HL-60 (cell line): ENCODE measurements around the gene MISP3.
"Not testable (repeated sequence)": the region's sequence is repeated elsewhere in the genome, so short reads cannot be mapped to it uniquely, and the experiment has no call there.

ENCODE experiments used
- DNase-seq, 2 experiments: peaks; one replicate each; pipeline ENCODE4 v3.0.0-alpha.2; 2010 to 2020; ENCODE audit warnings: low read depth in 1 of 2, low spot score in 1 of 2
- H3K27ac ChIP-seq: fragments of 250-450 bp; sonication (Bioruptor Pico); replicated peaks from 2 replicates; pipeline ENCODE4 v1.5.1; 2020; ENCODE audit warnings: mild to moderate bottlenecking, moderate library complexity
- H3K27me3 ChIP-seq: fragments of 250-450 bp; sonication (Bioruptor Pico); 2 replicates; pipeline ENCODE4 v1.5.1; 2021; ENCODE audit warnings: mild to moderate bottlenecking, moderate library complexity; ENCODE audit not compliant: insufficient read depth, poor library complexity, severe bottlenecking
- H3K4me3 ChIP-seq: replicated peaks from 2 replicates; pipeline ENCODE4 v1.5.1; 2011; ENCODE audit warnings: mild to moderate bottlenecking, control low read depth, low read length; ENCODE audit not compliant: insufficient read depth
- GABPA ChIP-seq: IDR thresholded peaks from 2 replicates; pipeline ENCODE4 v1.6.1; 2012; ENCODE audit warnings: low read depth
- POLR2AphosphoS5 ChIP-seq: IDR thresholded peaks from 2 replicates; pipeline ENCODE4 v1.6.1; 2012; ENCODE audit warnings: low read depth
- SPI1 ChIP-seq: IDR thresholded peaks from 2 replicates; pipeline ENCODE4 v1.6.1; 2012; ENCODE audit warnings: low read depth, mild to moderate bottlenecking, borderline replicate concordance
- long read RNA-seq: library from polyadenylated mRNA; unstranded; transcript quantifications from one replicate; pipeline ENCODE4 v2.0.0, GENCODE V29; 2020
- TF ChIP-seq, protein P1 (sequence below): IDR thresholded peaks from one replicate; pipeline ENCODE4 v1.5.1; 2011; ENCODE audit warnings: low read length, control low read depth, inconsistent platforms; ENCODE audit not compliant: insufficient read depth
- TF ChIP-seq, protein P2 (sequence below): IDR thresholded peaks from 2 replicates; pipeline ENCODE4 v1.6.1; 2012; ENCODE audit warnings: low read depth; ENCODE audit not compliant: insufficient replicate concordance

MISP3 gene
- long read RNA-seq, partial matches to known transcripts = 0 of 2 reads
- long read RNA-seq, other reads (novel, unspliced or antisense) = 0 of 2 reads

DNA sequence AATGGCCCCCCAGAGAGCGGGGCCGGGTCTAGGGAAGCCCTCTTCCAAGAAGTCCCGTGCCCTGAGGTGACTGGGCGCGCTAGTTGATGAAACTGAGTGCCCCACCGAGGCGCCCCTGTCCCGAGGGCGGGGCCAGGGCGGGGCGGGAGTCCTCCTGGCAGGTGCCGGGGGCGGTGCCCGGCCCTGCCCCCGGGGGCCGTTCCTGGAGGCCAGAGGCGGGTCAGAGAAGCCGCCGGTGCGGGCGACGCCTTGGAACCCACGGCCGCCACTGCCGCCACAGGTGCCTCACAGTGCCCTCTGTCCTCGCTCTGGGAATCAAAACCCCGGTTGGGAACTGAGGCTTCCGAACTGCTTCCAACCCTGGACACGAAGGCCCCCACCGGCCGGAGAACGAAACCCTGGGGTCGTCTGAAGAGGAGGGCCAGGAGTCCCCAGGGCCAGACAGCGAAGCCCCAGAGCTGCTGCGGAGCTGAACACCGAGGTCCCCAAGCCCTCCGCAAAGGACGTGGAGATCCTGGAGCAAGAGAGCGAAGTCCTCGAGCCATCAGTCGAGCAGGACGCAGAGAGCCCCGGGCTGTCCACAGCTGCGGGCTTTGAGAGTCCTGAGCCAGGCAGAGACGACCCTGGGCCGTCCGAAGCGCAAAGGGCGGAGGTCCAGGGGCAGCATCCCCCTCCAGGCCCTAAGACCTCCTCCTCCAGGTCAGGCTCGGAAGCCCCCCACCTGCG lies at the start of gene MISP3:
TSS of gene MISP3 (plus strand) at position 252 of the 726 bp plus-strand sequence. CDS start 524 bp downstream, outside the sequence.
- no peak for DNase-seq
- H3K4me3 ChIP-seq = peak within 1 kb of the TSS; percentile 43
- H3K27ac ChIP-seq = peak within 1 kb of the TSS; percentile 31

DNA sequence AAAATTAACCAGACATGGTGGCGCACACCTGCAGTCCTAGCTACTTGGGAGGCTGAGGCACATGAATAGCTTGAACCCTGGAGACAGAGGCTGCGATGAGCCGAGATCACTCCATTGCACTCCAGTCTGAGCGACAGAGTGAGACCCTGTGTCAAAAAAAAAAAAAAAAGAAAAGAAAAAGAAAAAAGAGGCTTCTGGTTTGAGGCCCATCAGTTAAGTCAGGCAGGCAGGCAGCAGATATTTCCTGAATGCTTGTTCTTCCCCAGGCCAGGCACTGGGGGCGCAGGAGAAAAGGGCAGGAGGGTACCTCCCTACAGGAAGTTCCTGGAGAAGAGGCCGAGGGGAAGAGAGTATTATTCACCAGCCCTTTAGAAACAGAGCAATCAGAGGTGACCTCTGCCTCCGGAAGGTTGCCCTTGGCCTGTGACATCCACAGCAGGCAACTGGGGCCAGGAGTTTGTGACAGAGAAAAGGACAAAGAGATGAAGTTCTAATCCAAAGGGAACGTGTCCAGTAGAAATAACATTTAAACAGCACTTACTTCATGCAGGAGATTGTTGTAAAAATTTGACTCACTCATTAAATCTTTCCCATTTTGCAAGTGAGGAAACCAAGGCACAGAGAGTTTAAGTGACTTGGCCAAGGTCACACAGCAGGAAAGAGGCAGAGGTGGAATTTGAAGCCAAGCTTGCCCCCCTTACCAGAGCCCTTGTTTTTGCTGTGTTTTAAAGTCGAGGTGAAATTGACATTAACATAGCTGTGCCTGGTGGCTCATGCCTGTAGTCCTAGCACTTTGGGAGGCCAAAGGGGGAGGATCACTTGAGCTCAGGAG lies 49.0 kb upstream of the MISP3 start:
- no peaks in the 10 kb centered on the region for H3K27me3 ChIP-seq
- peak overlapping the region; percentile 56 for H3K27ac ChIP-seq
- peak; percentile 71 to 83 for DNase-seq
- H3K4me3 ChIP-seq = no peak overlapping the region
- no peak for TF ChIP-seq SPI1
- TF ChIP-seq, protein P1, sequence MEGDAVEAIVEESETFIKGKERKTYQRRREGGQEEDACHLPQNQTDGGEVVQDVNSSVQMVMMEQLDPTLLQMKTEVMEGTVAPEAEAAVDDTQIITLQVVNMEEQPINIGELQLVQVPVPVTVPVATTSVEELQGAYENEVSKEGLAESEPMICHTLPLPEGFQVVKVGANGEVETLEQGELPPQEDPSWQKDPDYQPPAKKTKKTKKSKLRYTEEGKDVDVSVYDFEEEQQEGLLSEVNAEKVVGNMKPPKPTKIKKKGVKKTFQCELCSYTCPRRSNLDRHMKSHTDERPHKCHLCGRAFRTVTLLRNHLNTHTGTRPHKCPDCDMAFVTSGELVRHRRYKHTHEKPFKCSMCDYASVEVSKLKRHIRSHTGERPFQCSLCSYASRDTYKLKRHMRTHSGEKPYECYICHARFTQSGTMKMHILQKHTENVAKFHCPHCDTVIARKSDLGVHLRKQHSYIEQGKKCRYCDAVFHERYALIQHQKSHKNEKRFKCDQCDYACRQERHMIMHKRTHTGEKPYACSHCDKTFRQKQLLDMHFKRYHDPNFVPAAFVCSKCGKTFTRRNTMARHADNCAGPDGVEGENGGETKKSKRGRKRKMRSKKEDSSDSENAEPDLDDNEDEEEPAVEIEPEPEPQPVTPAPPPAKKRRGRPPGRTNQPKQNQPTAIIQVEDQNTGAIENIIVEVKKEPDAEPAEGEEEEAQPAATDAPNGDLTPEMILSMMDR = peak; percentile 75

More for the DNA sequence above, at the start of gene MISP3:
- TF ChIP-seq, protein P1 = no peak
- no peak for TF ChIP-seq SPI1
- no peak for TF ChIP-seq POLR2AphosphoS5
- TF ChIP-seq, protein P2, sequence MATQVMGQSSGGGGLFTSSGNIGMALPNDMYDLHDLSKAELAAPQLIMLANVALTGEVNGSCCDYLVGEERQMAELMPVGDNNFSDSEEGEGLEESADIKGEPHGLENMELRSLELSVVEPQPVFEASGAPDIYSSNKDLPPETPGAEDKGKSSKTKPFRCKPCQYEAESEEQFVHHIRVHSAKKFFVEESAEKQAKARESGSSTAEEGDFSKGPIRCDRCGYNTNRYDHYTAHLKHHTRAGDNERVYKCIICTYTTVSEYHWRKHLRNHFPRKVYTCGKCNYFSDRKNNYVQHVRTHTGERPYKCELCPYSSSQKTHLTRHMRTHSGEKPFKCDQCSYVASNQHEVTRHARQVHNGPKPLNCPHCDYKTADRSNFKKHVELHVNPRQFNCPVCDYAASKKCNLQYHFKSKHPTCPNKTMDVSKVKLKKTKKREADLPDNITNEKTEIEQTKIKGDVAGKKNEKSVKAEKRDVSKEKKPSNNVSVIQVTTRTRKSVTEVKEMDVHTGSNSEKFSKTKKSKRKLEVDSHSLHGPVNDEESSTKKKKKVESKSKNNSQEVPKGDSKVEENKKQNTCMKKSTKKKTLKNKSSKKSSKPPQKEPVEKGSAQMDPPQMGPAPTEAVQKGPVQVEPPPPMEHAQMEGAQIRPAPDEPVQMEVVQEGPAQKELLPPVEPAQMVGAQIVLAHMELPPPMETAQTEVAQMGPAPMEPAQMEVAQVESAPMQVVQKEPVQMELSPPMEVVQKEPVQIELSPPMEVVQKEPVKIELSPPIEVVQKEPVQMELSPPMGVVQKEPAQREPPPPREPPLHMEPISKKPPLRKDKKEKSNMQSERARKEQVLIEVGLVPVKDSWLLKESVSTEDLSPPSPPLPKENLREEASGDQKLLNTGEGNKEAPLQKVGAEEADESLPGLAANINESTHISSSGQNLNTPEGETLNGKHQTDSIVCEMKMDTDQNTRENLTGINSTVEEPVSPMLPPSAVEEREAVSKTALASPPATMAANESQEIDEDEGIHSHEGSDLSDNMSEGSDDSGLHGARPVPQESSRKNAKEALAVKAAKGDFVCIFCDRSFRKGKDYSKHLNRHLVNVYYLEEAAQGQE = no peak
- TF ChIP-seq GABPA = no peak
- peaks cover 2% of the 10 kb centered on the region for H3K27me3 ChIP-seq

DNA sequence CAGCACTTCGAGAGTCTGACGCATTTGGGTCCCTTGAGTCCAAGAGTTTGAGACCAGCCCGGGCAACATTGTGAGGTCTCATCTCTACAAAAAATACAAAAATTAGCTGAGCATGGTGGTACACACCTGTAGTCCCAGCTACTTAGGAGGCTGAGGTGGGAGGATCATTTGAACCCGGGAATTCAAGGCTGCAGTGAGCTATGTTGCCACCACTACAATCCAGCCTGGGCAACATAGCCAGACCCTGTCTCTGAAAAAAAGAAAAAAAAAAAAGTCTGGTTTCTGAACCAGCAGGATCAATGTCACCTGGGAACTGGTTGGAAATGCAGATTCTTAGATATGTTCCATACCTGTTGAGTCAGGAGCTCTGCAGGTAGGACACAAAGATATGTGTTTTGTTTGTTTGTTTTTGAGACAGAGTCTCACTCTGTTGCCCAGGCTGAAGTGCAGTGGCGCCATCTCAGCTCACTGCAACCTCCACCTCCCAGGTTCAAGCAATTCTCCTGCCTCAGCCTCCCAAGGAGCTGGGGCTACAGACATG lies 45.9 kb upstream of the MISP3 start:
- not testable (repeated sequence) for DNase-seq, H3K27ac ChIP-seq, H3K27me3 ChIP-seq, H3K4me3 ChIP-seq

DNA sequence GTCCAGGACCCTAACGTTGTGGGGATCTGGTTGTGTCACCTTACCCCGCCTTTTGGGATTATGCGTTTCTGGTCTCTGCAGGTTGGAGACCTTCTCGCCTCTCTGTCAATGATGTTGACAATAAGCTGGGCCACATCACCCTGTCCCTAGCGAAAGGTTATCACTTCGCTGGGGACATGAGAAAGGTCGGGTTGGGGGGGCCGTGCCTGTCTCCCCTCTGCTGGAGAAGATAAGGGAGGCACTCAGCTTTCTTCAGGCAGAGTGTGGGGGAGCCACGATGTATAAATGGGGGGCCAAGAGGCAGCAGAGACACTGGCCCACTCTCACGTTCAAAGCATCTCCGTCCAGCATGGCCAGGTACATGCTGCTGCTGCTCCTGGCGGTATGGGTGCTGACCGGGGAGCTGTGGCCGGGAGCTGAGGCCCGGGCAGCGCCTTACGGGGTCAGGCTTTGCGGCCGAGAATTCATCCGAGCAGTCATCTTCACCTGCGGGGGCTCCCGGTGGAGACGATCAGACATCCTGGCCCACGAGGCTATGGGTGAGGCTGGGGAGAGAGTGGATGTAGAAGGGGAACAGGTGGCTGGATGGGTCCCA lies 44.6 kb upstream of the MISP3 start, which contains the start of gene RLN3:
TSS of gene RLN3 (plus strand) at position 293 of the 595 bp plus-strand sequence. CDS start at position 350, 57 bp downstream.
- Histone ChIP-seq H3K4me3 (no peak within 1 kb of the TSS), H3K27me3 (no peaks in the 10 kb centered on the region), H3K27ac (no peak within 1 kb of the TSS)
- DNase-seq = no peak
- TF ChIP-seq, protein P1 = no peak
- TF ChIP-seq GABPA = no peak
- TF ChIP-seq POLR2AphosphoS5 = no peak
- TF ChIP-seq, protein P2 = no peak
- no peak for TF ChIP-seq SPI1
